Endometrial microvascular endothelial cells (primary cell): ENCODE data around the gene ANKRD44. TPM values are rescaled to one million over a fixed set of nuclear protein-coding genes. Genes with fewer than 3 reads are reported as not detected.
"Not testable (repeated sequence)": the region's sequence is repeated elsewhere in the genome, so short reads cannot be mapped to it uniquely, and the experiment has no call there.

Experiments used
- in situ Hi-C: cut with HindIII; loops from 2 replicates; pipeline ENCODE4 v1.10.0; 2017; ENCODE audit warnings: low sequenced_read_pairs, low pct_unique_long_range_greater_than_20kb; ENCODE audit errors: inconsistent ontology term
- total RNA-seq: library from RNA; depleted of rRNA; stranded (reverse); fragments of >200 nt; gene quantifications from one replicate; pipeline ENCODE4 v1.2.3, GENCODE V29; 2015; ENCODE audit errors: inconsistent ontology term

The ANKRD44 gene
- total RNA-seq, 1 donor from 2014 or later: 1.8 TPM

DNA sequence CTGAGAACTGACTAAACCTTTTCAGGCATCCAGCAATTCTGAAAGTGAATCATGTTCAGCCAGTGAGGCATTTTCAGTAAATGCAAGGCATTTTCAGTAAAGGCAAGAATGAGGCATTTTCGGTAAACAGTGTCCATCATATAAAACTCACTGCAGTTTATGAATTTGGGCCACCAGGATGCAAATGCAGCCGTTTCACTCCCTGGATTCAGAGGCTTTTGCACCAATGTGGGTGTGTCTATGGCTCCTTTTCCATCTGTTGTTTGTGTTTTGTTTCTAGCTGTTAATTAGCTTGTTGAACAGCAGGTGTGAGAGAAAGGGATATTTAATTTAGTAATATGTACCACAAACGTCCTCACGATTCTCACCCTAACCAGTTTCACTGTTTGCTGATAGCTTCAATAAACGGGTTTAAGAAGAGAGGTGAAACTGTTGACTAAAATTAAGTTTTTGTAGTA is 267.8 kb downstream of the ANKRD44 start:
- in situ Hi-C loops: no loop called here

DNA sequence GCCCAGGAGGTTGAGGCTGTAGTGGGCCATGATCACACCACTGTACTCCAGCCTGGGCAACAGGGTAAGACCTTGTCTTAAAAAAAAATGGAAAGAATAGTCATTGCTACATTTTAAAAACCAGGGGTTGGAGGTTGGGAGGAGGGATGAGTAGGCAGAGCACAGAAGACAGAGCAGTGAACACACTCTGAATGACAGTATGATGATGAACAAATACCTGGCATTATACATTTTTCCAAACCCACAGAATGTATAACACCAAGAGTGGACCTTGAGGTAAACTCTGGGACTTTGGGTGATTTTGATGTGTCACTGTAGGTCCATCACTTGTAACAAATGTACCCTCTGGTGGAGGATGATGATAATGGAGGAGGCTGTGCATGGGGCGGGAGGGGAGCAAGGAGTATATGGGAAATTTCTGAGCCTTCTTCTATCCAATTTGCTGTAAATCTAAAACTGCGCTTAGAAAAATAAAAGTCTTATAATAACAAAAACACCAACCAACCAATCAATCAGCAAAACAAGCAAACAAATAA is 272.6 kb downstream of the ANKRD44 start:
- in situ Hi-C loops: no loop called here

GRCh38 chr2:197035002-197035401 is 275.6 kb downstream of the ANKRD44 start:
- in situ Hi-C loops: no loop called here

DNA sequence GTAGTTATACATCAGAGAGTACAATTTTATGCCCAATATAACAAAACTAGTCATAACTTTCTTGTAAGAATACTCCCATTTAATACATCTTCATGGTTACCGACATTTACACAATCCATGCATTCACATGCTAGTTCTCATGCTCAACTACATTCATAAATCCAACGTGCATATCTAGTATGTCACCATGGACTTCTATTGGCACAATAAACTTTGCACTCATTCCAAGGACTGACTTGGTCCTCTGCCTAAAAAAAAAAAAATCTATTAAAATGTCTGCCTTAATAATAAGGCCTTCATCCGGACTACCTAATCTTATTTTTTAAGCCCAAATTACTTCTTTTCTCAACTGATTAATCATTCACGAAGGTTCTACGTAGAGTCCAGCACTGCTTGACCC is 276.3 kb downstream of the ANKRD44 start:
- in situ Hi-C loops: no loop called here

DNA sequence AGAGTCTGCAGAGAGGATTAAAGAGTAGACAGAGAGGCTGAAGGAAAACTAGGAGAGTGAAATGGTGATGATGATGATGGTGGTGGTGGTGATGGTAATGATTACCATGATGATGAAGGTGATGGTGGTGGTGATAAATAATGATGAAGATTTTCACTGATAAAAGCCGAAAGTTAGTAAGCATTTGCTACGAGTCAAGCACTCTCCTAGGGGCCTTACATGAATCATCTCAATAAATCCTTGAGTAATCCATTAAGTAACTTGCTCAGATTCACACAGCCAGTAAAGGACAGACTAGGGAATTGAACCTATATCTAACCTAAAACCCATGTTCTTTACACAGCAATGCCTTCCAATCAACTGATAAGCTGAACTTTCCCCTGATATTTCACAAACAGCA is 277.4 kb downstream of the ANKRD44 start:
- in situ Hi-C loops: no loop called here

DNA sequence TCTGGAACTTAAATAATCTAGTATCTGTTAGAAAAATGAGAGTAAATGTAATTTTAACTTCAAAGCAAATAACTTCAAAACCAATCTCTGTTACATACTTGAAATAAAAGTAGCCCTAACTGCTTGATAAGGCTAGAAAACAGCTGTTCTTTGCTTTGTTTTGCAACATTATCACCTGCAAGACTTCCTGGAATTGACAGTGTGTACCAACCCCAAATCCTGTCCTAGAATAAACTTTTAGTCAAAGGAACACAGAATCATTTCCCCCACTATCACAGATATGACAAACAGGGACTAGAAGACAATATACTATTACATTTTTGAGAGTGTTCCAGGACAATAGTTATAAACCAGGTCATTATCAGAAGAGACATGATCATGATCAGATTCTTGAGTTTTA is 278.8 kb downstream of the ANKRD44 start:
- in situ Hi-C loops: no loop called here

GRCh38 chr2:197030090-197030489 is 280.5 kb downstream of the ANKRD44 start:
- in situ Hi-C loops: no loop called here

GRCh38 chr2:197028633-197029032 is 281.9 kb downstream of the ANKRD44 start:
- in situ Hi-C loops: no loop called here

- in situ Hi-C loops: no loop called here
Measured at GRCh38 chr2:197028230-197028629, 282.4 kb downstream of the ANKRD44 start.

DNA sequence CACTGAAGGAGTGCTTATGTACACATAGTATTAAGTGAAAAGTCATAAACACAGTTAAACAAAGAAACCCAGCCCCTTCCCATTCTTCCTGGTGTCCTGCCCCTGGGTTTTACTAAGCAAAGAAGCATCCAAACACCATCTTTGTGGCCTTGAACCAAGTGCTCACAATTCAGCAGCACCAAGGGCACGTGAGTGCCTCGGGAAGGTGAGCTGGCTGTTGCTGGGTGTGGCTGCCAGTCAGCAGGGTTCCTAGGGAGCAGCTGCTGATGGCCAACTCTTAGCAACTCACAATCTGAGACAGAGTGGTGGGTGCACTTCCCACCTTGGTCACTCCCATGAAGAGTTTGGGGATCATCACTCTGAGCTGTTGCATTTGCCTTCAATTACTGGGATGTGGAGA is 286.4 kb downstream of the ANKRD44 start:
- in situ Hi-C loops: no loop called here

GRCh38 chr2:197020921-197021320 is 289.7 kb downstream of the ANKRD44 start:
- in situ Hi-C loops: not testable (repeated sequence)

DNA sequence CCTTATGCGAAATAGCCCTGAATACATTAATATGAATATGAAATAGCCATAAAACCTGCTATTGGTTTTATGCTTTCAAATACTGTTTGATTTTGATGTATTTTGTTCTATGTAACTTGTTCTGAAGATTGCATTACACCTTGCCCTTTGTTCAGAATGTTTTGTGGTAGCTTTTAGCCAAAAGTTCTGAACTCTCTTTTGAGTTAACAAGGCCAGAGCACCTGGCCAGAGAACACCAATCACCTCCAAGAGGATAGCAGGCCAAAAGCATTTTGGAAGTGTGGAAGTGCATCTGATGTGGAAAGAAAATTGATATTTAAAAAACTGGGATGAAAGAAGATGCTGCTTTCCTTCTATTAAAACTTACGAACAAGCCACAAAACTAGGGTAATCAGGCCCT is 297.5 kb downstream of the ANKRD44 start:
- in situ Hi-C loops: no loop called here

- in situ Hi-C loops: no loop called here
Measured at GRCh38 chr2:197011801-197012641, 298.6 kb downstream of the ANKRD44 start.

DNA sequence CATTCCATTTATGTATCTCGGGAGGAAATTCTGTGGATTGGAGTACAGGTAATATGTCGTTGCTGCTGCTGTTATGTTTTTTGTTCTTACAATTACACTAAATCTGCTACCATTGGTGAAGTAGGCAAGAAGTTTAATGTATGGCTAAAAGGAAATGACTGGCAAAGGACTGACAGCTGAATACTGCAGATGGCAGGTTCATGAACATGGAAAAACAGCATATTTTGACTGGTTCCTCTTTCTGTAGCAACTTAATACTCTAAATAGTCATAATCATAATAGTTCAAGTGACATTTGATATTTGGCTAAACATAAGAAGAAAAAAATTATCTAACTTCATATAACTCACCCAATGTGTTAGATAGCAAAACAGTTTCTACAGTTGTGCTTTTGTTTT is 299.6 kb downstream of the ANKRD44 start:
- in situ Hi-C loops: no loop called here

- in situ Hi-C loops: no loop called here
Measured at GRCh38 chr2:197010200-197011020, 300.2 kb downstream of the ANKRD44 start.

- in situ Hi-C loops: not testable (repeated sequence)
Measured at GRCh38 chr2:197008741-197009341, 301.7 kb downstream of the ANKRD44 start.

GRCh38 chr2:197007716-197008628 is 302.6 kb downstream of the ANKRD44 start:
- in situ Hi-C loops: no loop called here

- in situ Hi-C loops: no loop called here
Measured at GRCh38 chr2:197001921-197002320, 308.7 kb downstream of the ANKRD44 start.
